GM21576 (cell line): Measurements from ENCODE around the gene SLC2A13.

Experiments
- ATAC-seq: cut with Tn5 transposase; IDR thresholded peaks from one replicate; pipeline ENCODE4 v1.9.1; 2021; ENCODE audit warnings: mild to moderate bottlenecking, moderate library complexity; ENCODE audit not compliant: unreplicated experiment

SLC2A13 gene

DNA sequence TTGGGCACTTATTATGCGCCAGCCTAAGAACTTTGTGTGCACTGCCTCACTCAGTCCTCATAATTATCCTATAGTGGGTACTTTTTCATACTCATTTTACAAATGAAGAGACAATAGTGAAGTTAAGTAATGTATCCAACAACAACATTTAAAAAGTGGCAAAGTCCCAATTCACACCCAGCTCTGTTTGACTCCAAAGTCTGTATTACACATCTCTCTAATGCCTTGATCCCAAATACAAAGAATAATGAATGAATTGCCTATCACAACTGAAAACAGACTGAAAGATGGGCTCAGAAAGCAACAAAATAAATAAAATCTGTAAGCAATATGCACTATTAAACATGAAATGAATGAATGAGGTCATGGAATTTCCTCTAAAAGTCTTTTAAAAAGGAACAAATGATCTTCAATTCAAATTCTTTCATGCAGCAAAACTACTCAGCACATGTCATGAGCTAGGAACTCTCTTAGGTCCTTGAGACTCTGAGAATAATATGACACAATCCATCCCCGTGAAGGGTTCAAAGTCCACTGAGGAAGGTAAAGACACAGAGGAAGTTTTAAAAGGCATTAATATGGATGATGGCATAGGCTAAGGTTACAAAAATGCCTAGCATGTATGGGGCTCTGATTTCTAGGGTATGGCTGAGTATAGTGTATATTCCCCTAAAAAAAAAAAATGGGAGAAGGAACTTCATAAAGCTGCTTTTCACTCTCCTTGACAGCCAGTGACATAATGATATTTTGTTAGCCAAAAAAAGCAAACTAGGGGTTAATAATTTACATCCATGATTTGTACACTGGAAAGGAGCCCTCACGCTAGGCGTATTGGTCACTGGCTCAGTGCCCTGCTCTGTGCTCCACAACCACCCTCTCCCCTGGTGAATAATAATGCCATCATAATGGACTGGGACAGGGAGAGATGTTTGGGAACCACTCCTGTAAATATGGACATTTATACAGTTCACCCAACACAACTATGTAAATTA lies 103.4 kb downstream of the SLC2A13 start:
- no peak for ATAC-seq

DNA sequence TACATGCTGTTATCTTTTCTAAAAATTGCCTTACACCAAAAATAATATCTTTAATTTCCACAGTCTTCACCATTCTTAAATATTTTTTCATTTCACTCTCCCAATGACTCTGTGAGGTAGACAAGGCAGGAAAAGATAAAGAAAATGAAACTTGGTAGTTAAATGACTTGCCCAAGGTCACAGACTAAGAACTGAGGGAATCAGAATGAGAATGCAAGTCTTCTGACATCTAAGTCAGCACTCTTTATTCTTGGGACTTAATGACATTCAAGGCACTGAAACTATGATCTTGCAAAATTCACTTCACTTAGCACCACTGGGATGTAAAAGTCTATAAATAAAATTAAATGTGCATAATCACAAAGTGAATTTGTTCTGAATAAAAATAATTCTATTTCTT lies 104.5 kb downstream of the SLC2A13 start:
- ATAC-seq, result no peak

DNA sequence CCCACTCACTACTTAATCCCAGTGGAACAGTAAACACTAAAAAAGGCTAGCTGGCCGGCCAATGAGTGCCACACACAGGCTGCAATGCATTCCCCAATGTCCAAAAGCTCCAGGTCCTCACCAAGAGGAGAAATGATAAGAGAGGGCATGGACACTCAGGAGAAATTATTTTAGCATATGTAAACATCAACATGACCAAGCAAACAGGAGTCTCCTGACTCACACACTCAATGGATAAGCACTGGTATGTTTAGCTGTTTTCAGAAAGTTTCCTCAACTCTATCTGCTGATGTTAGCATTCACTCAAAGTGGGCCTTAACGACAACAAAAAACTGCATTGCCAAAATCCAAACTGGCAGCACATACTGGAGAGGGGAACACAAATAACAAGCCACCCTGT lies 105.0 kb downstream of the SLC2A13 start:
- ATAC-seq, result no peak

DNA sequence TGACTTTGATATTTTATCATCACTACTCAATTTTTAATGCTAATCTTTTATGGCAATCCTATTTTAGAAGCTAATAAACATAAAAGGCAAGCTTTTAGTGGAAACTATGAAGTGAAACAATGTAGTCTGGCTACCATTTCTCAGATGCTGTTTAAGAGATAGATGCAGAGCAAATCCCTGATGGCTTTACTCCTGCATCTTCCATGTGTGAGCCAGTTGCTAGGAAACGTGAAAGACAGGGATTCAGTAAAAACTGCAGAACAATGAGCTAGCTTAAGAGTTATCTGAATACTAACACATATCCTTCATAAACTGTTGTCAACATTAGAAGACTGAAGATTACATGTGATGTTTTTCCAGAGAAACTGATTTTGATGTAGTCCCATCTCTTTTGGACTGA lies 112.6 kb downstream of the SLC2A13 start:
- no peak for ATAC-seq

DNA sequence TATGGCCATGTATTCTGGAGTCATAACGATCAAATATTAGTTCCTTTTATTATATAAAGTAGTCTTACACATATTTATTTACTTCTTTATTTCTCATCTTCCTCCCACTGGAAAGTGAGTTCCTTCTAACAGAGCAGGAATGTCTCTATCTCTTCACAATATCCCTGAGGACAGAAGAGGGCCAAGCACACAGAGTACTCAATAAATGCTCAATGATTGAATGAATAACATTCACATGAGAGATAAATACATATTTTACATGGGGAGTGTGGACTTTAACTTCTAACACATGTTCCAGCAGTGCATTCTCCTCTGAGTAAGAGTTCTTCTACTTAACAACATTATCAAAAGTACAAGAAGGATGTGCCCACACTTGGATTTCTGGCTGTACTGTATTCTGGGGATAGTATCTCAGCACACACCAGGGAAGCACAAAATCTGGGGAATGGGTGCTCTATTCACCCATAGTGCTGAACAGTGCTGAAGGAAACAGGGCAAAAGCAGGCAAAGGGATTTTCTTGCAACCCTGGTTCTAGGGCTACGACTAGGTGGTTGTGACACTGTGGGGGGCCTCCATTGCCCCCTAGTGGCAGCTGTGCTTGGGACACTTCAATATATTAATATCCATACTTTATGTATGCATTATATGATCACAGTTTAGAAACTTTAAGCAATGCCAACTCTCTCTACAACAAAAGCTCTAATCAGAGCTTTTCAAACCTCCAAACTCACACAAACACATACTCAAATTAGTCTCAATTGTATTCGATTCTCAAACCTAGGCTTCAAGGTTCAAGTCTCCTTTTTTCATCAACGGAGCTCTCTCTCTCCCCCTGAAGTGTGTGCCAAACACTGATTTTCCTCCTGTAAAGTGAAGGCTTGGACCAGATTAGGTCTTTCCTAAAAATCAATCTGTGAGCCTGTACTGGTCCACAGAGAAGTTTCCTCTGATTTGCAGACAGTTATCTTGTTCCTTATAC lies 115.5 kb downstream of the SLC2A13 start:
- peak; percentile 98 for ATAC-seq

DNA sequence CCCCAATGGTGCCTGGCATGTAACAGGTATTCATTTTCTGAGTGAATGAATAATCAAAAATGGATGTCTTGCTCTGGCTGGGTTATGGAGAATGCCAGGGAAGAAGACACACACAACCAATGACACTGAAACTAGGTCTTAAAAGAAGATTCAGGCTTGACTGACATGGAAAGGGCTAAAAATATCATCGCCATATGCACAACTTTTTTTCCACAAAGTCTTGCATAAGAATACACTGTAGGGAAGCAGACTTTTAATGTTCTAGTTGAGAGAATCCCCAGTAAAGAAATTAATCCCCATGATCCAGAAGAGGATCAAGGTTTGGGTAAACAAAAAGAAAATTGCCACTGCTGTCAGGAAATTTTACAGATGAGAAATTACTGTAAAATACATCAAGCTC lies 116.4 kb downstream of the SLC2A13 start:
- ATAC-seq, result no peak

DNA sequence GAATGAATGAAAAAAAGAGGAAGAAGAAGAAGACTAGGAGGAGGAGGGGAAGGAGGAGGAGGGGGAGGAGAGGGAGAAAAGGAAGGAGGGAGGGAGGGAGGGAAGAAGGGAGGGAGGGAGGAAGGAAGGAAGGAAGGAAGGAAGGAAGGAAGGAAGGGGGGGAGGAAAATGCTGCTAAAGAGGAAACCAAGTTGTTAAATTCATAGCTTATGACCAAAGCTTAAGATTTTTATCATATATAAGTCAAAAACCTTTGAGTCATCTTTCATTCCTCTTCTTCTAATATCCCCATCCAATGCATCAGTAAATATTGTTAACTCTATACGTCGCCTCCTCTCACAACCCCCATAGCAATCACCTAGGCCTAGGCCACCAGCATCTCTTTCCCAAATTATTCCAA lies 117.3 kb downstream of the SLC2A13 start:
- no peak for ATAC-seq

DNA sequence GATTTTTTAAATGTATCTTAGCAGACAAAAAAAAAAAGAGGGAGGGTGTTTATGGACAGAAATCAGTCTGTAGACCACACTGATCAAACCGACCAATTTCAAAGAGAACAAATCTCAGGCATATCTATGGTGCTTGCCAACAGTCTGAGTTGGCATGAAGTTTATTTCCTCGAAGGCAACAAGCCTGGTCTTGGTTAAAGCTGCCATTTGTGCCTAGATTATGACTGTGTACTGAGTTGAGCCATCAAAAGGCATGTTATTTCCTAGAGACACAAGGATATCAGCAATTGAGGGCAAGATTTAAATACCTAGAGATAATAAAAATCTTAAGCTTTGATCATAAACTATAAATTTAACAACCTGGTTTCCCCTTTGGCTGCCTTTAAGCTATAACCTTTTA lies 119.2 kb downstream of the SLC2A13 start:
- no peak for ATAC-seq

DNA sequence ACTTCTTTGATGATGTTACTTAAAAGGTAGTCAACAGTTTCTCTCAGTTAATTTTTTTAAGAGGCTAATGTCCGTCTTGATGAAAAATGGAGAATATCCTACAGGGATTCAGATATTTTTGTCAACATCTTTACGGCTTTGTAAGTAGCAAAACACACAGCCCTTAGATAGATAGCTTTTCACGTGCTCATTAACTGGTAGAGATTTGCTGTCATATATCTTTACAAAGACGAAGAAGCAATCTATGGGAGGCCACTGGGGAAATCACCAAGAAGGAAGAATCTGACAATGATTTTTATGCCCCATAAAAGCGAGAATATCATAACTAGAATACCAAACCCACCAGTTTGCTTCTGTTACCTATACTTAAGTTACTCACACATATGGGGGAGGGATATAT lies 121.2 kb downstream of the SLC2A13 start:
- ATAC-seq, result no peak

DNA sequence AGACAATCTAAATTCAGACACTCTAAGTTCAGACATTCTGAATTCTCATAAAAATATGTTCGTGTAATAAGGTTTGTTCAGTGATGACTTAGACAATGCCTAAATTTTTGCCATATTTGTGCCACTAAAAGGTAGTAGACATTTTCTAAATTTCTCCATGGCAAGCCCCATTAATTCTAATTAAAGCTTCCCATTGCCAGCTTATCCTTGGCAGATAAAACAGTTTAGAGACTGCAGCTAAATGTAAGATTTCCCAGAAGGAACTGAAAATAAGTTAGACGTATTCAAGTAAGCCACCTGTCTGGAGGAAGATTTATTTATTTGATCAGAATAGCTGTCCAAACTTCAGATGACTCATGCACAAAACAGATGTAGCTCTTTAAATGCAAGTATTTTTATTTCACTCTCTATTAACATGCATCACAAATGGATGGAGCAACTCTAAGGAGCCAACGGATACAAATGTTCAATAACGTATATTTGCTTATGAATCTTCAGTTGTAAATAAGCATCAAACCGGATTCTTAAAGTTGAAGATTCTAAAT lies 130.4 kb downstream of the SLC2A13 start:
- ATAC-seq, result no peak

DNA sequence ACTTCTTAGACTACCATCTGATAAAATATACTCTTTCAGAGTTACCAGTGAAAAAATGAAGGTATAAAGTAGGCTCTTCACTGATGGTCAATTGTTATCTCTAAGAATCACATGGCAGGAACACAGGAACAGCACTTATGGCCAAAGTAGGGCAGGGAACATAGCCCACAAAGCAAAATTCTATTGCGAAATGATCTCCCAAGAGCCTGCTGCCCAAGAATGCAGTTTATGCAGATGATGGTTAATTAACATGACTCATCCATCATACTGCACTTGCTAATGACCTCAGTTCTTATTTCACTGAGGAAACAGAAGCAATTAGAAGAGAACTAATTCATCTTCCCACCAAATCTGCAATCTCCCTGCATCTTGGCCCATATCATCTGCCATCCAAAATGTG lies 133.8 kb downstream of the SLC2A13 start:
- ATAC-seq, result no peak

DNA sequence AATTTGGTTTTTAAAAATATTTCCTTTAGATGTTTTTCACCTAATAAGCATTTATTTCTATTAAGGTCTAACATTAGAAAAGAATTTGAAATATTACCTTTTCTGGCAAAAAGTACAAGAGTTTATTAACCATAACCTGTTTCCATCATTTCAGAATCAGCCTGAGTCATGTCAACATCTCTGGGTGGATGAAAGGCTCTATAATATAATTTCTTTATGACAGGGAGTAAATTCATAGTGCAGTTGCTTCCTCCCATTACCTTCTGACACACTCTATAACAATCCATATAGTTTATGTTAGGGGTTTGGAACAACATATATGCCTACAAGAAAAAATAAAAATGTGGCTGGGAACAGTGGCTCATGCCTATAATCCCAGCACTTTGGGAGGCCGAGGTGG lies 134.5 kb downstream of the SLC2A13 start:
- no peak for ATAC-seq

DNA sequence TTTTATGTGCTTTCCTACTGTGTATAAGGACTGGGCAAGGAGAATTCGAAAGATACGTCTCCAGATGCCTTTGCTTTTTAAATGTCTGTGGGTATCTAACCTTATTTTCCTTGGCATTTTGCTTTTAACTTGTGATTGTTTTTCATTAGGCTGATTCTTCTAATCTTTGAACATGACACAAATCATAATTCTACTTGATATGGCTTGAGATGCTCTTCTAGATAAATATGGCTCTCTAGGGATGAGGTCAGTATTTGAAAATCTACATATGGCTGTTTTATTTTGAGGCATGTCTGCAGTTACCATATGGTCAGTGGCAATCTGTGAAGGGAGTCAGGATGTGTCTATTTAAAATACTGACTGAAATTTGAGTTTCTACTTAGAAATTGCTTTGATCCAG lies 139.2 kb downstream of the SLC2A13 start:
- ATAC-seq, result no peak

DNA sequence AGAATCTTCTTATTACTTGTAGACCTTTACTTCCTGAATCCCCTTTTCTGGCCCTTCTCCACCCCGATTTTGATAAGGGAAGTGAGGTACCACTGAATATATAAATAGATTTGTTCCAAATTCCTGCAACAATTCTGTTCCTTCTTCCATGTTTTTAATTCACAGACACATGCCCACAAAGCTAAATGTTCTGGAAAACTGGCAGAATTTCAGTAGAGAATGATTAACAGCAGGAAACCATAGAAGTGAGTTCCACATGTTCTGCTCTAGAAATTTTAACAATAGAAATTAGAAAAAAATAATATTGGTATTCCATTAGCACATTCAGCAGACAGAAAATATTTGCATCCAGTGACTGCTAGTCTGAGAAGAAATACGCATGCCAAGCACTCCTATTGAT lies 139.6 kb downstream of the SLC2A13 start:
- ATAC-seq, result no peak

DNA sequence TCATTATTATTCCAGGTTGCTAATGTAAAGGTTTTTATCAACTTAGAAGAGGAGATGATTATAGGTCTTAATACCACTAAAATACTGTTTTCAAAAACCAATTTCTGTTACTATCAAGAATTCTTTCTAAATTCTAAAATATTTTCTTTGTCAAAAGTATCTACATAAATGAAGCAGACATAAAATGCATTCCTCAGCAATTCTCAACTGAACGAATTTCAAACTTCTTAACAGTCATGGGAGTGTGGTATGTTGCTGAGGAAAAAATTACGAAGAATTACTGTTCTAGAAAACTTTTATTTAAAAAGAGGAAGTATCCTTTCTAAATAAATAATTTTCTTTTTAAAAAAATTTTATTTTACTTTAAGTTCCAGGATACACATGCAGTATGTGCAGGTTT lies 146.4 kb downstream of the SLC2A13 start:
- ATAC-seq, result no peak

DNA sequence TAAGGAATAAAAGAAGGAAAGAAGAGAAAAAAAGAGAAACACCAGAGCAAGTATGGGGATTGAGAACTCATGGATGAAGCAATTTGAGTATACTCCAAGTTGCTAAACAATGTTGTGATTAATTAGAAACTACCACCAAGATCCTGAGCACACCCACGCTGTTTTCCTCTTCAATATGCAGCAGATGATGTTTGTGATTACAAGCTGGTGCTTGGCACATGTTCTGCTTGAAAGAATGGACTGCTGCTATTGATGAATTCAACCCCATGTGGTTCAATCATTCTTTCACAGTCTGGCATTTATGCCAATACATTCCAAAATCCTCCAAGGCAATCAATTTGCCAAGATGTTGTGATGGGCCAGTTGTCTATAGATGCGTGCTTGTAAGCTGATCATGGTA lies 146.8 kb downstream of the SLC2A13 start:
- no peak for ATAC-seq

DNA sequence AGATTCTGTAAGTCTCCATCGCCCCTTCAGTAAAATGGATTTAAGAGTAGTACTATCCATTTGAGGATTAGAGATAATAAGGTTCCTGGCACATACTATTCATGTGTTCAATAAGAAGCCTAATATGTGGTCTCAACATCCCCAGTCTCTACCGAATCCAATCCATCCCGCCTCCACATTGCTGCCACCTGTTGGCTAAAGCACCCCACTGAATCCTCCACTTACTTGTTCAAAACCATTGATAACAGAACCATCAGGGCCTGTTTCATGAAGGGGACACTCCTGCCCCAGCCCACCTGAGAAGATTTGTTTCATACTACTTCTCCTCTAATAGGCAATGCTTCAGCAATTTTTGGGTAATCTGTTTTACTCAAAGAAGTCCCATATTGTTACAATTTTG lies 147.5 kb downstream of the SLC2A13 start:
- no peak for ATAC-seq

DNA sequence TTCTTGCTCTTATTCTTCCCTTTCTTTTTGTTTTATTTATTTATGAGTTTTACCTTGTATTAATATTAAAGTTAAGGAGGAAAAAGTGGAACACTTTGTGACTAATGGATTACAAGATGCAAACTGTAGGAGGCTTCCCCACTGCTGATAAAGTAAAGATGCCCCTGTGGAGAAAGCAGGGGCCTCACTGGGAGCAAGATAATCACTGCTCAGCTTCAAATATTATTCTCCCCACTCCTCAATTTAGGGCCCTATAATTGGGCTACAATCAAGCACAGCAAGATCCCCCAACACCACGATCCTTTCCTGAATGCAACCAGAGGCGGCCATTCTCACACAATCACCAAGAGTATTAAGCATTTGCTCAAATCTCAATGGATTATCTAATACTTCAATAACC lies 149.2 kb downstream of the SLC2A13 start:
- ATAC-seq, result no peak

DNA sequence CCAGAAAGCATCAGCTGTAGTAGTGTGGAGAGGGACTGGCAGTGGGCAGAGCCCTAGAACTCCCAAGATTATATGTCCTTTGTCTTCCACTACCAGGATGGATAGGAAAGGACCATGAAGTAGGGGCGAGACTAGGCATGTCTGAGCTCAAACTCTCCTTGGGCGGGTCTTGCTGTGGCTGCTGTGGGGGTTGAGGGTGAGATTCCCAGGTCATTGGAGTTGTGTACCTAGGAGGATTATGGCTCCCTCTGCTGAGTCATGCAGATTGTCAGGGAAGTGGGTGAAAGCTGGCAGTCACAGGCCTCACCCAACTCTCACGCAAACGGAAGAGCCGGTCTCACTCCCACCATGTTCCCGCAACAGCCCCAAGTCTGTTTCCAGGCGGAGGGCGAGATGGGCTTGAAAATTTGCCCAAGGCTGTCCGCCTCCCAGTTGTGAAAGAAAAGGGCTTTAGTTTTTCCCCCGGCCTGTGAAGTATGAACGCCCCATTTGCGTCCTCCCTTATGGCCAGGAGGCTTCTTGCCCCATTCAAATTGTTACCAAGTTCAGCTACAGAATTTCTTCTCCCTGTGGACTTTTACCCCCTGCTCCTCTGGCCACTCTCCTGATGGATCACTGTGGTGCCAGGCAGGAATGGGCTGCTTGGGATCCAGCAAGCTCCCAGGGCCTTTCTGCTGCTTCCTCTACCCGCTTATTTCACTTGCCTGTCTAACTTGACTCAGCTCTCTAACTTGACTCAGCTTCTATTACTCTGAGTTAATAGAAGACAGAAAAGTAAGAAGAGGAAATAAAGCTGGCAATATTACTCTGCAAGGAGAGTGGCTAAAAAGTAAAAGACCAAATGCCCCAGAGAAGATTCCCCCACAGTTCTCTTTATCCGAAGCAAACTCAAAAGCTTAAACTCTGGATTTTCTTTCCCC lies 159.3 kb downstream of the SLC2A13 start:
- ATAC-seq, result no peak

DNA sequence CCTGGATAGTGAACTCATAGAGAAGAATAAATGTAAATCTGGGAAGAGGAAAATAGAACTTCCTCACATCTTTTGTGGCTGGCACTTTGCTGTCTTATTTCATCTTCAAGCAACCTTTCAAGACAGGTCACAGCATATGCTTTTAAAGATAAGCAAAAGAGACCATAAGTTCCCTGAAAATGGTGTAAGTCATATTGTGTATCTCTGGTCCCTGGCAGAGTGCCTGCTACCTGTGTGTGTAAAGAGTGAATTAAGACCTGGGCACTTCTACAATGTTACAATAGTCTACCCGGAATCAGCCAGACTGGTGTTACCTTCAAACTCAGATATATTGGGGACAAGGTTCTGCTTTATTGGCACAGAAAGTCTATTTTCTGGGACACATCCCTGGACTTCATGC lies 168.8 kb downstream of the SLC2A13 start:
- no peak for ATAC-seq
